ENCODE results near the gene RAP2B.
A peak's percentile ranks its signal among the peaks of the same experiment; 100 is the strongest.
"Not testable (repeated sequence)": the region's sequence is repeated elsewhere in the genome, so short reads cannot be mapped to it uniquely, and the experiment has no call there.

The RAP2B gene

DNA sequence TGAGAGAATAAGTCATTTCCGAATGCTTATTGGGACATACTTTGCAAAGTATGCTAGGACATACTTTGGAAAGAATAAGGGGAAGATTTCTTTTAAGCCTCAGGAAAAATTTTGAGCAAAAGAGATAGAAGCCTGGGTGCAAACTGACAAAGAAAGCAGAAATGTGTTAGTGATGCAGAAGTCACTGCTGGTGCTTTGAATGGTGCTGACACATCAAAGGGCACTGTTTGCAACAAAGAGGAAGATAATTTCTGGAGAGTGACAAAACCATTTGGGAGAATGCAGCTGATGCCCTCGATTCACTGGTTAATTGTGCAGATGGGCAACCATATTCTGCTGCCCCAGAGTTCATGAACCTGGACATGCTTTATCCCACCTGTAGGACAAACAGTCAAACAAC is 11.0 kb upstream of the RAP2B start:
- Mint-ChIP-seq H3K27ac (no peak overlapping the region), H3K4me3 (no peak overlapping the region), H3K9me3 (peaks cover 4 to 9% of the 10 kb centered on the region in 2 donors), H3K4me1 (no peaks in the 10 kb centered on the region), H3K27me3 (no peaks in the 10 kb centered on the region)
- ATAC-seq (no peak), DNase-seq (no peak)

DNA sequence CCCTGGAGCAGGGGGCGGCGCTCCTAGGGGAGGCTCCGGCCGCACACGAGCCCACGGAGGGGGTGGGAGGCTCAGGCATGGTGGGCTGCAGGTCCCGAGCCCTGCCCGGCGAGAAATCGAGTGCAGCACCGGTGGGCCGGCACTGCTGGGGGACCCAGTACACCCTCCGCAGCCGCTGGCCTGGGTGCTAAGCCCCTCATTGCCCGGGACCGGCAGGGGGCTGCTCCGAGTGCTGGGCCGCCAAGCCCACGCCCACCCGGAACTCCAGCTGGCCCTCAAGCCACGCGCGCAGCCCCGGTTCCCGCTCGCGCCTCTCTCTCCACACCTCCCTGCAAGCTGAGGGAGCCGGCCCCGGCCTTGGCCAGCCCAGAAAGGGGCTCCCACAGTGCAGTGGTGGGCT is 6.2 kb upstream of the RAP2B start:
- DNase-seq, H3K9me3 Mint-ChIP-seq, H3K27ac Mint-ChIP-seq, H3K27me3 Mint-ChIP-seq, ATAC-seq, H3K4me3 Mint-ChIP-seq: not testable (repeated sequence)
- peaks cover 10% of the 10 kb centered on the region for H3K4me1 Mint-ChIP-seq

DNA sequence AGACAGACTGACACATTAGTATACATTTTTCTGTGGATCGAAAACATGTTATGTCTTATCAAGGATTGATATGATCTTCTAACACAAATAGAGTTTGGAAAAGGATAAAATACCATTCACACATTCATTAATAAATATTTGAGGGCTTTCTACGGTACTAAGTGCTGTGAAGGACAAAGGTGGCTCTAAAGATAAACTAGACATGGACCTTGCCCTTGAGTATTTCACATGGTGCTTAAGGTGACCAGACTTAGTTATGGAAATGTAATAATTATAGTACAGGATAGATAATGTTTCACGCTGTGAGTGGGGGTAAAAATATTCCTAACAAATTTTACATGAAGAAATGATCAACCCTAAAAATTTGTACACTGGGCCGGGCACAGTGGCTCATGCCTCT is 3.8 kb upstream of the RAP2B start:
- no peaks in the 10 kb centered on the region for H3K9me3 Mint-ChIP-seq

DNA sequence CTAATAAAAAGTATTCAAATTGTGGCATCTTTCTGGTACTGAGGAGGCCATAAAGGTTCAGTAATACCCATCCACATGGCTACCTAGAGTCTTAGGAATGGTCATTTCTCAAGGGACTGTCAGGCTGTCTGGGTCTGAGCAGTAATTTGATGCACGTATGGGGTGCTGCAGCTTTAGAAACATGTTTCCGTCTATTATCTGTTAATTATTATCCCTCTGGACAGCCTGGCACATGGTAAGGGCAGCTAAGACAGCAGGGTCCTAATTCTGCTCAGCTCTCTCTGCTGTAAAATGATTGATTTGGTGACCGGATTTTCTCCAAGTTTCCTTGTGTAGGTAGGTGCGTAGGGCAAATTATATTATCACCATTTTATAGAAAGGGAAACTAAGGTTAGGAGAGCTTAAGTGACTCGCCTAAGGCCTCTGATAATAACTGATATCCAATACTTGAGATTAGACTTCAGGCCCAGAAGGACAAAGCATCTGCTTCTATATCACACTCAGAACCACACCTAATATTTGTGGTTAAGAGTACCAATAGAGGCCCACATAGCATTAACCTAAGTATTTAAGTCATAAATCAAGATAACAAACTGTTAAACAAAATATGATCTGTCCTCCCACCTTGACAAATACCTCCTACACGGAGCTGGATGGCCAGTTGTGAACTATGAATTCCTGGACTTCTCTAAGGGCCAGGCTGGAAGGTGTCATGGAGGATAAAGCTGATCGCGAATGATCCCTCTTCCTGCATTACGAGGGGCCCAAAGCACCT is 2.9 kb upstream of the RAP2B start:
- no peaks in the 10 kb centered on the region for H3K27me3 Mint-ChIP-seq
- ATAC-seq (no peak), DNase-seq (no peak)
- no peak overlapping the region for H3K27ac Mint-ChIP-seq
- H3K4me1 Mint-ChIP-seq, result peaks cover 19% of the 10 kb centered on the region
- peak overlapping the region in 1 of 2 donors; percentile 8 for H3K4me3 Mint-ChIP-seq
- no peaks in the 10 kb centered on the region for H3K9me3 Mint-ChIP-seq

More for the DNA sequence above, 3.8 kb upstream of the RAP2B start:
- H3K4me1 Mint-ChIP-seq, result peaks cover 10% of the 10 kb centered on the region
- no peak for DNase-seq
- no peak overlapping the region for H3K4me3 Mint-ChIP-seq
- H3K27me3 Mint-ChIP-seq, result no peaks in the 10 kb centered on the region
- ATAC-seq, result no peak
- H3K27ac Mint-ChIP-seq, result no peak overlapping the region

DNA sequence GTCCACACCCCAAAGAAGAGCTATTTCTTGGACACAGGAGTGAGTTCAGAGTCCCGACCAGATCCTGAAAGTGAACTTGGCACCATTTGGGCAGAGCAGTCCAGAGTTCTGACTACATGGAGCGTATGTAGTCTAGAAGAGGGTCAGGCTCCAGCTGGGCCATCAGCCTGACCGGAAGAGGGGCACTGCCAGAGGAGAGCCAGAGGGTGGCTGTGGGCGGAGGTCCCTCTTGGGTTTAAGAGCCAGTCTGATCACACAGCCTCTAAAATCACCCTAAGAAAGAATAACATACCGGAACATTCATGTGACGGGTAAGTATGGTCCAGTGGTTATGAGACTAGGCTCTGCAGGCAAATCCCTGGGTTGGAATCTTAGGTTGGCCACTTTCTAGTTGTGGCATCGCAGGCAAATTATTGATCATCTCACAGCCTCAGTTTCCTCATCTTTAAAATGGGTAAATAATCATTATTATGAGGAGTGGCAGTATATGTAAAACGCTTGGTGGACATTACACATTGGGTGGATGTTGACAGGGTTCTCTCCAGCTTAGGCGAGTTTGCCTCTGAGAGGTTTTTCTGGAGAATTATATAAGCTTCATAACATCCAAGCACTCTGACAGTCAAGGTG is 2.1 kb upstream of the RAP2B start:
- DNase-seq (no peak), ATAC-seq (no peak)
- H3K27me3 Mint-ChIP-seq, result no peaks in the 10 kb centered on the region
- H3K4me1 Mint-ChIP-seq, result peaks cover 26% of the 10 kb centered on the region
- H3K27ac Mint-ChIP-seq, result no peak overlapping the region
- H3K4me3 Mint-ChIP-seq, result peak overlapping the region; percentile 96 to 98
- H3K9me3 Mint-ChIP-seq, result no peaks in the 10 kb centered on the region

GRCh38 chr3:153160451-153161137 is 1.4 kb upstream of the RAP2B start:
- Mint-ChIP-seq H3K4me1 (peaks cover 33% of the 10 kb centered on the region), H3K4me3 (peak overlapping the region; percentile 96 to 98), H3K27me3 (no peaks in the 10 kb centered on the region), H3K9me3 (no peaks in the 10 kb centered on the region), H3K27ac (peak overlapping the region; percentile 96 to 98)
- ATAC-seq (peak; percentile 54), DNase-seq (peak; percentile 70 to 85)

- H3K27me3 Mint-ChIP-seq, result no peaks in the 10 kb centered on the region
- H3K27ac Mint-ChIP-seq, result peak overlapping the region; percentile 96 to 98
- no peaks in the 10 kb centered on the region for H3K9me3 Mint-ChIP-seq
- peak; percentile 87 for ATAC-seq
- H3K4me3 Mint-ChIP-seq, result peak overlapping the region; percentile 96 to 98
- peak; percentile 88 to 95 for DNase-seq
- H3K4me1 Mint-ChIP-seq, result peaks cover 40% of the 10 kb centered on the region
These were observed 800 bp upstream of the RAP2B start for GRCh38 chr3:153161138-153161713.

DNA sequence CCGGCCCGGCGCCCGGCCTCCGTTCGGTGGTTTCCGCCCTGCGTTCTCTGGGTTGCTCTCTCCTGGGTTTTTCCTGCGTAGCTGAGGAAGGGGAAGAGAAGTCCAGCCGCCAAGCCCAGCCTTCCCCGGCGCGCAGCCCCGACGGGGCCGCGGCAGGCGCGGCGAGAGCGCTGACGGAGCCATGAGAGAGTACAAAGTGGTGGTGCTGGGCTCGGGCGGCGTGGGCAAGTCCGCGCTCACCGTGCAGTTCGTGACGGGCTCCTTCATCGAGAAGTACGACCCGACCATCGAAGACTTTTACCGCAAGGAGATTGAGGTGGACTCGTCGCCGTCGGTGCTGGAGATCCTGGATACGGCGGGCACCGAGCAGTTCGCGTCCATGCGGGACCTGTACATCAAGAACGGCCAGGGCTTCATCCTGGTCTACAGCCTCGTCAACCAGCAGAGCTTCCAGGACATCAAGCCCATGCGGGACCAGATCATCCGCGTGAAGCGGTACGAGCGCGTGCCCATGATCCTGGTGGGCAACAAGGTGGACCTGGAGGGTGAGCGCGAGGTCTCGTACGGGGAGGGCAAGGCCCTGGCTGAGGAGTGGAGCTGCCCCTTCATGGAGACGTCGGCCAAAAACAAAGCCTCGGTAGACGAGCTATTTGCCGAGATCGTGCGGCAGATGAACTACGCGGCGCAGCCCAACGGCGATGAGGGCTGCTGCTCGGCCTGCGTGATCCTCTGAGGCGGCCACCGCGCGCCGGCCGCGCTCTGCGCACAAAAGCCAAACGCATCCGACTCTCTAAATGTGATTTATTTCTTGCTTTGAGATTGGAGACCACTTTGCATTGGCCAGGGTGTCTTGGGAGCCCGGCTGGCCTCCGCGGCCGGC is 727 bp downstream of the RAP2B start:
- Mint-ChIP-seq H3K4me1 (peaks cover 55% of the 10 kb centered on the region), H3K27me3 (no peaks in the 10 kb centered on the region), H3K4me3 (peak overlapping the region; percentile 96 to 97), H3K9me3 (no peaks in the 10 kb centered on the region), H3K27ac (peak overlapping the region; percentile 92 to 96)
- ATAC-seq, result peak; percentile 11
- DNase-seq, result peak; percentile 60 to 61

DNA sequence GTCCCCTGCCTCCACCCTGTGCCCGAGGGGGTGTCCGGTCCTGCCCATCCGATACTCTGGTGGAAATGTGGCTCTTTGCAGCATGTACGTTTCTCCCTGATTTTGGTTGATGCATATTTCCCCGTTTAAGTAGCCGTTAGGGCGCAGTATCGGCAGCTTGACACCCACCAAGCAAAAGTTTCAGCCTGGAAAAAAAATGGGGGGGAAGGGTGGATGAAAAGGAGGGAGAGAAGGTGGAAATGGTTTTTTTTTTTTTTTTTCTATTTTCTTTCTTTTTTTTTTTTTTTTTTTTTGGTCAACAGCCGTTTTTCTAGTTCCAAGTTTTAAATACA is 1.3 kb downstream of the RAP2B start:
- H3K27me3 Mint-ChIP-seq, result no peaks in the 10 kb centered on the region
- H3K4me1 Mint-ChIP-seq, result peaks cover 59% of the 10 kb centered on the region
- H3K4me3 Mint-ChIP-seq, result peak overlapping the region; percentile 96 to 97
- no peak for ATAC-seq
- peak overlapping the region; percentile 92 to 96 for H3K27ac Mint-ChIP-seq
- H3K9me3 Mint-ChIP-seq, result no peaks in the 10 kb centered on the region
- no peak for DNase-seq

GRCh38 chr3:153163756-153164550 is 1.9 kb downstream of the RAP2B start:
- Mint-ChIP-seq H3K27ac (peak overlapping the region; percentile 79 to 92), H3K4me3 (peak overlapping the region; percentile 96 to 97), H3K9me3 (no peaks in the 10 kb centered on the region), H3K27me3 (no peaks in the 10 kb centered on the region), H3K4me1 (peaks cover 59% of the 10 kb centered on the region)
- ATAC-seq (no peak), DNase-seq (no peak)

DNA sequence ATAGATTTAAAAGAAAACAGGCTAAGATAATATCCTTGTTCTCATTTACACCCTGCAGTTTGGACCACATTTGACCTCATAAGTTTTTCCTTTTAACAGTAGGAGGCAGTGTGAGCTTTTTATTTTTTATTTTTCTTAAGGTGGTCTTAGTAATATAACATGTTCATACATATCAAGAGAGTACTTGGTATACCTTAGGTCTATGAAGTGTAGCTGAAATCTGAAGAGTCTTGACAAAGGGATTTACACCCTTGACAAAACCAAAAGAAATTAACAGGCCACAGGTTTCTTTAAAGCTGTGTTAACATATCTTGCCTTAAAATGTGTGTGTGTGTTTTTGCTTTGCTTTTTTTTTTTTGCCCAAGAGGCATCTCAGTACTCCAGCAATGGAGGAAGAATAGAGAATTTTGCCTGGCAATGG is 3.2 kb downstream of the RAP2B start:
- DNase-seq (no peak), ATAC-seq (no peak)
- H3K4me1 Mint-ChIP-seq, result peaks cover 56% of the 10 kb centered on the region
- H3K27ac Mint-ChIP-seq, result no peak overlapping the region
- H3K4me3 Mint-ChIP-seq, result peak overlapping the region; percentile 96 to 97
- H3K27me3 Mint-ChIP-seq, result no peaks in the 10 kb centered on the region
- H3K9me3 Mint-ChIP-seq, result no peaks in the 10 kb centered on the region

DNA sequence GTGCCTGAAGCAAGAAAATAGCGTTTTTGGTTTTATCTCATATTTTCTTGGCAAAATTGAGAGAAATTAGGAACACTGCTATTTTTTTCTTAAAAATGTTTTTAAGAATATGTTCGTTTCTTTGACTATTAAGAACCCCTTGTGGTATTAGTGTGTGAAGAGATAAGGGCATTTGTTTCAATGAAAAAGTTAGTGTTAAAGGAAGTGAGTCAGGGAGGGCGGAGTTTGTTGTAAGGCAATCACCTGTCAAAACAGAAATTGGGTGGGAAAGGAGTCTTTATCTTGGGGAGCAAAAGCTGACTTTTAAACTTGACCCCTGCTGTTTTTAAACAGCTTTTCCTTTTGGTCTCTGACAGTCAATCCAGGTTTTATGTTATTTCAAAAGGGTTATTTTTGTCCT is 4.2 kb downstream of the RAP2B start:
- H3K4me3 Mint-ChIP-seq, result peak overlapping the region; percentile 96 to 97
- H3K4me1 Mint-ChIP-seq, result peaks cover 53% of the 10 kb centered on the region
- no peaks in the 10 kb centered on the region for H3K9me3 Mint-ChIP-seq
- ATAC-seq (no peak), DNase-seq (no peak)
- peak overlapping the region in 1 of 2 donors; percentile 15 for H3K27ac Mint-ChIP-seq
- no peaks in the 10 kb centered on the region for H3K27me3 Mint-ChIP-seq

DNA sequence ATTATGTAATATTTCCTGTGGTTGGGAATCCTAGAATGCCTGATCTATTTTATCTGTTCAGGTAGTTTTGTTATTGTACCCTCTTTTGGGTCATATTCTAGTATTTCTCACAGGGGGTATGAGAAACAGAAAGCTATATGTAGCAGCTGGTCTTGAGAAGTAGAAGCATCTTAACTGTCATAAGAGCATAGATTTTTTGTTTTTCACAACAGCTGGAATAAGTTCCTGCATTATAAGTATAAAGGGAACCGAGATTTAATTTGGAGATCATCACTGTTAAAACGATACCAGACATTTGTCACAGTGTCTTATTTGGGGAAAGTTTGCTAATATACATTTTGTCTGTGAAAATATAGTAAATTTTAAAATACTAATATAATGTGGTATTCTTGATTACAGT is 4.8 kb downstream of the RAP2B start:
- ATAC-seq (no peak), DNase-seq (no peak)
- H3K4me3 Mint-ChIP-seq, result peak overlapping the region in 1 of 2 donors; percentile 97
- H3K27ac Mint-ChIP-seq, result peak overlapping the region in 1 of 2 donors; percentile 33
- H3K9me3 Mint-ChIP-seq, result no peaks in the 10 kb centered on the region
- peaks cover 53% of the 10 kb centered on the region for H3K4me1 Mint-ChIP-seq
- H3K27me3 Mint-ChIP-seq, result no peaks in the 10 kb centered on the region

- ATAC-seq, result no peak
- no peaks in the 10 kb centered on the region for H3K27me3 Mint-ChIP-seq
- no peak overlapping the region for H3K27ac Mint-ChIP-seq
- no peak overlapping the region for H3K4me3 Mint-ChIP-seq
- no peak for DNase-seq
- H3K9me3 Mint-ChIP-seq, result no peaks in the 10 kb centered on the region
- peaks cover 52% of the 10 kb centered on the region for H3K4me1 Mint-ChIP-seq
These were observed 7.9 kb downstream of the RAP2B start for GRCh38 chr3:153169793-153170383.
